Loucy (cell line): Measurements from ENCODE around the gene KIAA0232.
A peak's percentile ranks its signal among the peaks of the same experiment; 100 is the strongest.

Experiments
- H2AFZ ChIP-seq: fragments of 200-600 bp; sonication (generic); 2 replicates; pipeline ENCODE4 v1.6.0; 2016; ENCODE audit warnings: antibody characterized with exemption, mild to moderate bottlenecking, low read length, moderate library complexity
- H3F3A ChIP-seq: fragments of 200-600 bp; 2 replicates; pipeline ENCODE4 v1.6.0; 2016; ENCODE audit warnings: antibody characterized with exemption, low read depth, mild to moderate bottlenecking
- H3K27me3 ChIP-seq: fragments of 200-600 bp; sonication (generic); 2 replicates; pipeline ENCODE4 v1.6.1; 2014; ENCODE audit warnings: low read length, mild to moderate bottlenecking; ENCODE audit not compliant: insufficient read depth, poor library complexity, severe bottlenecking
- H3K36me3 ChIP-seq: fragments of 200-600 bp; sonication (generic); 2 replicates; pipeline ENCODE4 v1.6.1; 2016; ENCODE audit warnings: low read length; ENCODE audit not compliant: insufficient read depth
- H3K4me1 ChIP-seq: fragments of 200-600 bp; sonication (generic); 2 replicates; pipeline ENCODE4 v1.5.1; 2014; ENCODE audit warnings: low read length, mild to moderate bottlenecking; ENCODE audit not compliant: insufficient read depth, poor library complexity, severe bottlenecking
- H3K4me2 ChIP-seq: fragments of 200-600 bp; sonication (generic); 2 replicates; pipeline ENCODE4 v1.6.0; 2014; ENCODE audit warnings: antibody characterized with exemption, low read length, low read depth, mild to moderate bottlenecking; ENCODE audit not compliant: poor library complexity, severe bottlenecking
- H3K4me3 ChIP-seq: fragments of 200-600 bp; sonication (generic); 2 replicates; pipeline ENCODE4 v1.5.1; 2014; ENCODE audit warnings: low read length, mild to moderate bottlenecking, mixed read lengths; ENCODE audit not compliant: poor library complexity, severe bottlenecking
- H3K79me2 ChIP-seq: fragments of 200-600 bp; sonication (generic); 2 replicates; pipeline ENCODE4 v1.6.1; 2014; ENCODE audit warnings: low read length; ENCODE audit not compliant: insufficient read depth
- H3K9ac ChIP-seq: fragments of 200-600 bp; sonication (generic); 2 replicates; pipeline ENCODE4 v1.6.0; 2014; ENCODE audit warnings: mild to moderate bottlenecking, low read depth, low read length, moderate library complexity; ENCODE audit not compliant: poor library complexity, severe bottlenecking
- H3K9me2 ChIP-seq: fragments of 200-600 bp; sonication (generic); replicated peaks from 2 replicates; pipeline ENCODE4 v1.6.1; 2016; ENCODE audit warnings: low read depth, low read length, mixed read lengths
- H3K9me3 ChIP-seq: fragments of 200-600 bp; sonication (generic); 2 replicates; pipeline ENCODE4 v1.6.1; 2014; ENCODE audit warnings: mild to moderate bottlenecking, antibody characterized with exemption, low read length, low read depth; ENCODE audit not compliant: insufficient read depth
- H4K20me1 ChIP-seq: fragments of 200-600 bp; sonication (generic); 2 replicates; pipeline ENCODE4 v1.6.0; 2014; ENCODE audit warnings: antibody characterized with exemption, low read length, mild to moderate bottlenecking; ENCODE audit not compliant: insufficient read depth, poor library complexity, severe bottlenecking
- CTCF ChIP-seq: fragments of 200-600 bp; sonication (generic); conservative IDR thresholded peaks from 2 replicates; pipeline ENCODE4 v1.5.1; 2014; ENCODE audit warnings: mild to moderate bottlenecking, antibody characterized with exemption, low read length
- EZH2phosphoT487 ChIP-seq: fragments of 200-600 bp; IDR thresholded peaks from 2 replicates; pipeline ENCODE4 v1.6.1; 2018; ENCODE audit warnings: antibody characterized with exemption, mild to moderate bottlenecking, moderate library complexity, borderline replicate concordance

The KIAA0232 gene

DNA sequence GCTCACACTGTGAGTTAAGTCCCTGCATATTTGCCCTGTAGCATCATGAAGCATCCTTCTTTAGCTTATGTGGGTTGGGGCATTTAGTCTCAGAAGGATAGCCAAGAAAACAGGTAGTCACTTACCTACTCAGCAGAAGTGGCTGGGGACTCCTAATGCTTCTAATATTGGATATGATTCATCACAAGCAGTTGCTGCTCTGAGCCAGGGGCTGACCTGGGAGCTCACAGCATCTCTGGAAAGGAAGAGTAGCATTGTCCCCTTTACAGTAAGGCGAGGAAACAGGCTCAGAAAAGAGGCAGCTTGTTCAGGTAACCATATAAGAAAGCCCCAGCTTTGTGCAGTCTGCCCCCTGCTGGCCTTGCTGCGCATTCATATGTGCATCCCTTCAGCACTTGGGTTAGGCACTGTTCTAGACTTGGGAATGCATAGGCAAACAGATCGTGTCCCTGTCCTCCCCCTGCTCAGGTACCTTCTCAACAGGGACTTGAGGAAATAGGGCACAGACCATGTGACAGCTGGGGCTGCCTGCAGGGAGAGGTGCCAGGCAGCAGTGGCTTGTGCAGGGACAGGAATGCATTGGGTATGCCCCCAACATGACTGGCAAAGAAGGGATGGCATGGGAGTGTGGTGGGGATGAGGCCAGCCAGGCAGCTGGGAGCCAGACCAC lies 91.4 kb downstream of the KIAA0232 start:
- Histone ChIP-seq H3F3A (no peaks in the 10 kb centered on the region), H3K79me2 (no peaks in the 10 kb centered on the region), H3K4me2 (no peak overlapping the region), H3K9me3 (no peaks in the 10 kb centered on the region), H3K4me1 (no peaks in the 10 kb centered on the region), H3K27me3 (no peaks in the 10 kb centered on the region), H3K4me3 (no peak overlapping the region), H3K9me2 (no peaks in the 10 kb centered on the region), H3K9ac (no peak overlapping the region), H3K36me3 (peaks cover 60% of the 10 kb centered on the region; the same call in 1 of the 2 replicates), H4K20me1 (no peaks in the 10 kb centered on the region), H2AFZ (no peak overlapping the region)
- TF ChIP-seq EZH2phosphoT487 (no peak), CTCF (peak; percentile 90)

- no peak overlapping the region for H3K4me2 ChIP-seq
- no peaks in the 10 kb centered on the region for H4K20me1 ChIP-seq
- no peaks in the 10 kb centered on the region for H3K9me3 ChIP-seq
- no peaks in the 10 kb centered on the region for H3K27me3 ChIP-seq
- no peaks in the 10 kb centered on the region for H3K79me2 ChIP-seq
- no peak overlapping the region for H2AFZ ChIP-seq
- H3K36me3 ChIP-seq, result peaks cover 66% of the 10 kb centered on the region; the same call in 1 of the 2 replicates
- H3K4me1 ChIP-seq, result no peaks in the 10 kb centered on the region
- no peaks in the 10 kb centered on the region for H3F3A ChIP-seq
- H3K4me3 ChIP-seq, result no peak overlapping the region
- no peaks in the 10 kb centered on the region for H3K9me2 ChIP-seq
- H3K9ac ChIP-seq, result no peak overlapping the region
- TF ChIP-seq EZH2phosphoT487 (no peak), CTCF (no peak)
These were observed 92.5 kb downstream of the KIAA0232 start for GRCh38 chr4:6874981-6875380.

- Histone ChIP-seq H3K9me3 (no peaks in the 10 kb centered on the region), H3K27me3 (no peaks in the 10 kb centered on the region), H3K9me2 (no peaks in the 10 kb centered on the region), H3K79me2 (no peaks in the 10 kb centered on the region), H3K4me3 (no peak overlapping the region), H3K4me1 (no peaks in the 10 kb centered on the region), H3F3A (no peaks in the 10 kb centered on the region), H4K20me1 (no peaks in the 10 kb centered on the region), H3K4me2 (no peak overlapping the region), H3K9ac (no peak overlapping the region), H3K36me3 (peaks cover 69% of the 10 kb centered on the region; the same call in 1 of the 2 replicates), H2AFZ (no peak overlapping the region)
- TF ChIP-seq CTCF (no peak), EZH2phosphoT487 (no peak)
These were observed 92.9 kb downstream of the KIAA0232 start for GRCh38 chr4:6875431-6875831.
